Left forelimb (tissue), 1 donor: ENCODE data around the gene CLP1.
"Not testable (repeated sequence)": the region's sequence is repeated elsewhere in the genome, so short reads cannot be mapped to it uniquely, and the experiment has no call there.

Experiments
- DNase-seq: peaks from one replicate; pipeline ENCODE4 v3.0.0-alpha.2; 2018; ENCODE audit warnings: low spot score

Gene CLP1

DNA sequence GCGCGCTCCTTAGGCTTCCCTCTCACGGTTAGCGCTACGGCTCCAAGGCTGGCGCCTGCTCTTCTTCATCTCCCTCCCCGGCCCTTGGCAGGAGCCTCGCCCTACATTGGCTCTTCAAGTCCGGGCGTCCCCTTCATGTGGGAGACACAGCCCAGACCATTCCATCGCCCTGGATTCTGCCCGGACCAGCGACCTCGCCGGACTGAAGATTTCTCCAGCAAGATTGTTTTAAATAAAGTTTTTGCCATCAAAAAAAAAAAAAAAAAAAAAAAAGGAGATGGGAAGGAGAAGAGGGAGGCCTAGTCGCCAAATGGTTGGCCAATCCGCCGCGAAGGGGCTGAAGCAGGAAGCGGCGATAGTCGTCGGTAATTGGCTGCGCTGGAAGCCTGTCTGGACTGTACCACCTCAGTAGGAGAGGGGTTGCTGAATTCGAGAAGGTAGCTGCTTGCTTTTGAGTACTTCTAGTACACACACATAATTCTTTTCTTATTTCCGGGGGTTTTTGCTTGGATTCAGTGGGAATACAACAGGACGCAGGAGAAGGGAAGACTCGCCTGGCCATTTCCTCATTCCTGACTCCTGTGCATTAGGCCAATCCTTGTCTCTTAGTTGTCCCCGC lies 9.7 kb downstream of the CLP1 start:
- DNase-seq = peak; percentile 93

DNA sequence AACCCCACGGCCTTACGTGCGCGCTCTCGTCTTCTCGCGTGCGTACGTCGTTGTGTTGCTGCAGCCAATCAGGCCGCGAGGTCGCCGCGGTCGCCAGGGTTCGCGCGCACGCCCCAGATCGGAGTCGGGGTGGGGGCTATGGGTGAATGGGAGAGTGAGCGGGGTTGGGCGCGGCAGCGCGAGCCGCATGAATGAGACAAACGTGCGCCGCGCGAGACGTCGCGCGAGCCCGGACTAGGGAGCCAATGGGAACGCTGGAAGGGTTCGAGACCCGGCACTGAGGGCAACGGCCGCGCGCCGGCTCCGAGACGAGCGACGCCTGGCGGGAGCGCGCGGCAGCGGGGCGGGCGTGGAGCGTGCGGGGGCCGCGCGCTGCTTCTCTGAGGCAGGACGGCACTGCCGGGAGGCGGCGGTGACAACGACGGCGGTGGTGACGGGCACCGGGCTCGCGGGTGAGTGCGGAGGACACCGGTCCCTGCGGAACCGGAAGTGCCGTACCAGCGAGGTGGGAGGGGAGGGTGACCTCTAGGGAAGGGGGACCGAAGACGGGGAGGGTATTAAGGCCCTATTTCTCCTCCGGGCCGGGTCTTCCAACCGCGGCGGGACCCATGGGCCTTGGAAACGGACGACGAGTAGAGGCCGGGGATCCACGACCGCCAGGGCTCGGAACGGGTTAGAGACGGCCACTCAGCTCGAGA lies 10.3 kb downstream of the CLP1 start, which contains the start of gene ZDHHC5:
Gene ZDHHC5, plus strand, starts transcription at position 379 of the 698 bp plus-strand sequence. CDS start 4,977 bp downstream, outside the sequence.
- peak; percentile 100 for DNase-seq

DNA sequence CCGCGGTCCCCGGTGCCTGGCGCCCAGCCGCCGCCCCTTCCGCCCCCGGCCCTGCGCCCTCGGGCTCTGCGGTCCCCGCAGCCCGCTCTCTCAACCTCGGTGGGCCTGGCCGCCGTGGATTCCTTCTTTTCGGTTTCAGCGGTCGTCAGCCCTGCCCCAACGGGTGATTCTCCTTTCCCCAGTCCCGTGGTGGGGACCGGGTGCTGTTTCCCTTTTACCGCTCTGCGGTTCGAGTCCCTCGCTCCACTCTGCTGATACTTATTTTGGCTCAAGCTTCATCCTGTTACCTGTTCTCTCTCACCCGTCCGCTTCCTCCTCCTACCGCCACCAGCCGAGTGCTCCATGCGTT lies 10.8 kb downstream of the CLP1 start:
- no peak for DNase-seq

DNA sequence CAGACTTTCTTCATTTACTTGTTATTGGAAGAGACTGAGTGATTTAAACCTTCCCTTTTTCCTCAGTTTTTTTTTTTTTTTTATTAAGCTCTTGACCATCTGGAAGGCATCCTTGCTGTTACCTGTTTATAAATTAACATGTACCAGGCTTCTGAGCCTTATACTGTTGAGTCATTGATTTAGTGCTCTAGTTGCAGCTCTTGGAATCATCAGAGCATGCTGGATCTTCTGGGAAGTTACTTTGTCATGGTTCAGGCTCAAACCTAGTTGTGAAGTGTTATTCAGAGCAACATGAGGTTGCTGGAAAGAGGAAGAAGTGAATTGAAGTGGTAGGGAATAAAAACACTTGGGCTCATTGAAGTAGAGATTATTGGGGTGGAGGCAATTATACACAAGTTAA lies 16.7 kb downstream of the CLP1 start:
- no peak for DNase-seq

DNA sequence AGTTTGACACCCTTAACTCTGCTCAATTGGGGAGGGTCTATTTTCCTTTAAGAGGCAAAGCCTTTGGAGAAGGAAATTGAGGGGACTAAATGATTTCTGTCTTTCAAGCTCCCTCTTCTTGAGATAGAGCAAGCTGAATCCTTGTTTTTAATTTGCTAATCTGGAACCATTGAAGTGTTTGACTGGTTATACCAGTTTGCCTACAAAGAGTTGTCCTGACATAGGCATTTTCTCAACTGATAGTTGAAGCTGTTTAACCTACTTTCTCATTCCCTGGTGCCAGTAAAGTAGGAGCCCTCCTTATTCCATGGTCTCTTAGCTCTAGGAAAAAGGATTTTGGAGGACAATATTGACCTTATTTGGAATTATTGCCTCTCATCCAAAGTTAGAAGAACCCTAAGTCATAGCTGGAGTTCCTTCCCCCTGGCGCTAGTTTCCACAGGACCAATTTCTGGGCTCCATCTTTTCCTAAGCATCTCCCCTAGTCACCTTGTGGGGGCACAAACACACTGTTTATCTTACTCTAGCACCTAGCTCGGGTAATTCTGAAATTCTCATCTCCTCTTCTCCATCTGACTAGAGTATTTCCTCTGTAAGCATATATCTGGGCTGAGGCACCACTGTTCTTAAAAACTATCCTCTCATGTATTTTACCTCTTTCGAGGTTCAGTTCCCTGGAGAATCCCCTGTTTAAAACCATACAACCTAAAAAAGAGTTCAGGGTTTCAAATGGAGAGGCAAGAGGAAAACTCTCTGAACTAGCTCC lies 17.8 kb downstream of the CLP1 start:
- no peak for DNase-seq

DNA sequence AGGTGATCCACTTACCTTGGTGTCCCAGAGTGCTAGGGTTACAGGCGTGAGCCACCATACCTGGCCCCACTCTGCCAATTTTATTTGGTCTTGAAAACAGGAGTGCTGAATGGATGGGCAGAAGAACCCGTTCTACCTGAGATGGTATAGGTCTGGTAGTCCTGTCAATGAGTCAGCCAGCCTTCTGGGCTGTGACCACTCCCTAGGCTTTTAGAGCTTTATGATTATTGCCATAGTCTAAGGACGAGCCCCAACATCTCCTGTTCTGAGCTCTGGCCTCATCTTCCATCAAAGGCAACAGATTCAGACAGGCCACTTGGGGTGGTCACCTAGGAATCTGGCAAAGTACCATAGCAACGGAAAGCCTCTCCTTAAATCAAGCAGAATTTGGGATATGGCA lies 21.8 kb downstream of the CLP1 start:
- no peak for DNase-seq

DNA sequence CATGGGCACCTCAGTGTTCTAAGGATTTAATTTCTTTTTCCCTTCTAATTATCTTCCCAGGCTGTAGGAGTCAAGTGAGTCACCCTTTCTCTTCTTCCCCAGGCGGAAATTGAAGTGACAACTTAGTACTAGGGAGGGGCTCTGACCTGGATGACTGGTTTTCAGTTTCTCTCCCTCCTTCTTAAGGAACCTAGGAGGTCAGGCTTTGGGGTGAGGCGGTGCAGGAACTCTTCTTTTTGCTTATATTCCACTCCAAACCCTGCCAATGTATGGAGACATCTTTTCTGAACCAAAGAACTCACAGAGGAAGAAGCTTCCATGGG lies 23.0 kb downstream of the CLP1 start:
- no peak for DNase-seq

DNA sequence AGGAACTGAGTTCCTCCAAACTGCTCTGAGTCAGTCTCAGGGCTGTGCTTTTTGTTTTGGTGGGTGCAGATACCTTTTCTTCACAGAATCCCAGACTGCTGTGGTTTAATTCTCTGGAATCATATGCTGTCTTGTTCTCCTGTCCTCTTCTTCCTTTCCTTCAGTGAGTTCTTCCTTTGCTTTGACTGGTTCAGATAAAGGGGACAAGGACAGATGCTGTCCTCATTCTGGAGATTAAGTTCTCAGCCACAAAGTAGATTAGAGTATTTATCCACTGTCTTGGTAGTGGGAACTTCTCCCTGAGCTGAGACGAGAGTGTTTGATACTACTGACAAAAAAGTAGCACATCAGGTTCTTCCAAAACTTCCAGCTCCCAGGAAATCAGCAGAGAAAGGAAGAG lies 23.6 kb downstream of the CLP1 start:
- no peak for DNase-seq

DNA sequence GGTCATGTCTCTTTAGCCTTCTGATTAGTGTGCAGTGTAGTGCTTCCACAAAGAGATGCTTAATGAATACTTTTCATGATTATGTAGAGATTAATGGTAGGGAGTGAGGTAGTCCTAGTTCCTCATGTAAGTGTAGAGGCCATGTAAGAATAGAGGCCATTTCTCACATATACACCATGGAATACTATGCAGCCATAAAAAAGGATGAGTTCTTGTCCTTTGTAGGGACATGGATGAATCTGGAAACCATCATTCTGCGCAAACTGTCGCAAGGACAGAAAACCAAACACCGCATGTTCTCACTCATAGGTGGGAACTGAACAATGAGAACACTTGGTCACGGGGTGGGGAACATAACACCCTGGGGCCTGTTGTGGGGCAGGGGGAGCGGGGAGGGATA lies 32.9 kb downstream of the CLP1 start:
- DNase-seq = not testable (repeated sequence)

DNA sequence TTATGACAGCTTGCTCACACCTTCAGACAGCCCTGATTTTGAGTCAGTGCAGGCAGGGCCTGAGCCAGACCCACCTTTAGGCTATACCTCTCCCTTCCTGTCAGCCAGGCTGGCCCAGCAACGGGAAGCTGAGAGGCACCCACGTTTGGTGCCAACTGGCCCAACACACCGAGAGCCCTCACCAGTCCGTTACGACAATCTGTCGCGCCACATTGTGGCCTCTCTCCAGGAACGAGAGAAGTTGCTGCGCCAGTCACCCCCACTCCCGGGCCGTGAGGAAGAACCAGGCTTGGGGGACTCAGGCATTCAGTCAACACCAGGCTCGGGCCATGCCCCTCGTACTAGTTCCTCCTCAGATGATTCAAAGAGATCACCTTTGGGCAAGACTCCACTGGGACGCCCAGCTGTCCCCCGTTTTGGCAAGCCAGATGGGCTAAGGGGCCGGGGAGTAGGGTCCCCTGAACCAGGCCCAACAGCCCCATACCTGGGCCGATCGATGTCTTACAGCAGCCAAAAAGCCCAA lies 41.3 kb downstream of the CLP1 start:
- no peak for DNase-seq

DNA sequence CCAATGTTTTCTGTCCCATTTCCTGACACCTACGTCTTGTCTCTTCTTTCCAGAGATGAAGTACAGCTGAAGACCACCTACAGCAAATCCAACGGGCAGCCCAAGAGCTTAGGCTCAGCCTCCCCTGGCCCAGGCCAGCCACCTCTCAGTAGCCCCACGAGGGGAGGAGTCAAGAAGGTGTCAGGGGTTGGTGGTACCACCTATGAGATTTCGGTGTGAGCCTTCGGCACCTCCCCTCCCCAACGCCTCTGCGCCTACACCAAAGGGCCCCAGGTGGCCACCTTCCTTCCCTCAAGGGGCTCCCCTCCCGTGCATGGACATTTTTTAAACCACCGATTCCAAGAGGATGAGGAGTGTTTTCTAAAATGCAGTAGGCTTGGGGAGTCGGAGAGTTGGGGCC lies 42.3 kb downstream of the CLP1 start:
- no peak for DNase-seq

DNA sequence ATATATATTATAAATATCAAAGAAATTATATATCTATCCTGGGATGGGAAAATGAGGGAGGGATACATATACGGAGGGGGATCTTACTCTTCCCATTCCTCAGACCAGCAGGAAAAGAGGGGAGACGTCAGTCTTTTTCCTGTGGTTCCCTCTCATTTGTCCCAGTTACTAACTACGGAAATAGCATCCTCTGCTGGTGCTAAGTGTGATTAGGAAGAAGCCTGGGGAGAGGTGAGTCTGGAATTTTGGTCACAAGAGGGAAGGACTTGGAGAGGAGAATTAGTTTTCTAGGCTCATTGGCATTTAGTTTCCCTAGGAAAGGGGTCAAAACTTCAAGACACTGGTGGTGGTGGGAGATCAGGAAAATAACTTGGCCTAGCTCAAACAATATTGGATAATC lies 42.9 kb downstream of the CLP1 start:
- no peak for DNase-seq

DNA sequence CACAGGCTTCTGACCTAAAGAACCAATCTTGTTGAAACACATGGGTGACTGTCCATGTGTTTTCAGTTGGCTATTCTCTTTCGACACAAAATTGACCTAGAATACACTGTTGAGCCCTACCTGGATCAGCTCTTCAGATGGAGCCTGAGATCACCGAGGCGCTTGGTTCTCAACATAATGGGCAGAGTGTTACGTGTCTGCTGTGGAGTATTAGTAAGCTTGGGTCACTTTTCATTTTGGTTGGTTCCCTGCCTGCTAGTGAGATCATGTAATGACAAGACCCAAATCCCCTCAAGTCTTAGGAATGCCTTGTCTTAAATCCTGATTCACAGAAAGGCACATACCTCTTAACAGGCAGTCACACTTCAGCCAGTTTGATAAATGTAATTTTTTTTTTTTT lies 45.8 kb downstream of the CLP1 start:
- no peak for DNase-seq

DNA sequence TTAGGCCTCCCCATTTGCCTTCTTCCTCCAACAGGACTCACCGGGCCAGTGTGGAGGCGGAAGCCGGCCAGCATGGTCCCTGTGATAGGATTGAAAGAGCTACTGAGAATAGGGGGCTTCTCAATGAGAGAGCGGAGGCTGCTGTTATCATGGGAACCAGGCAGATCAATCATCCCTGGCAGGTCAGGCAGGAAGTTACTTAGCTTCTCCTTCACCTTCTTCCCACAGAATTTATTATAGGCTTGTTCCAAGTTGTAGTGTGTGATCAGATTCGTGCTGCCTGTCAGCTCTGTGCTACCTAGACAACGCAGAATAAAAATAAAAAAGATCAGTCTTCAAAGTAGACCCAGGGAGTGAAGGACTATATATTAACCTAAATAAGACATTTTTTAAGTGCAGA lies 47.4 kb downstream of the CLP1 start:
- DNase-seq = no peak

DNA sequence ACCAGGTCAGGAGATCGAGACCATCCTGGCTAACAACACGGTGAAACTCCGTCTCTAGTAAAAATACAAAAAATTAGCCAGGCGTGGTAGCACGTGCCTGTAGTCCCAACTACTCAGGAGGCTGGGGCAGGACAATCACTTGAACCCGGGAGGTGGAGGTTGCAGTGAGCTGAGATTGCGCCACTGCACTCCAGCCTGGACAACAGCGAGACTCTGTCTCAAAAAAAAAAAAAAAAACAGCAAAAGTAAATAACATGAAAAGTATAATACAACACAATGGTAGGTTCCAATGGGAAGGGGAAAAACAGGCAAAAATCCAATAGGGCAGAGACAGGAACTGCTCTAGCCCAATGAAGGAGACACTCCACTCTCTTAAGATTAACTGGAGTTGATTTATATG lies 47.9 kb downstream of the CLP1 start:
- not testable (repeated sequence) for DNase-seq

DNA sequence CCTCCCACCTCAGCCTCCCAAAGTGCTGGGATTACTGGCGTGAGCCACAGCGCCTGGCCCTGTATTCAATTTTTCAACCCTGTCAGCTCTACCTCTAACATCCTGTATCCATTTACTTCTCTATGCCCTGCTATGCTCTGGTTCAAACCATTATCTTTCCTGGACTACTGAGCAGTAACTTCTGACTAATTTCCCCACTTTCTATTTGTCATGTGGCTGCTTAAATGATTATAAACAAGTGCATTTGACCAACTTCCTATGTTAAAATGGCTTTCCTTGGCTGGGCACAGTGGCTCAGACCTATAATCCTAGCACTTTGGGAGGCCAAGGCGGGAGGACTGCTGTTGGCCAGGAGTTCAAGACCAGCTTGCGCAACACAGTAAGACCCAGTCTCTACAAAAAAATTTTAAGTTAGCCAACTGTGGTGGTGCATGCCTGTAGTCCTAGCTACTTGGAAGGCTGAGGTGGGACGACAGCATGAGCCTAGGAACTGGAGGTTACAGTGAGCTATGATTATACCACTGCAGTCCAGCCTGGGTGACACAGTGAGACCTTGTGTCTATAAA lies 52.3 kb downstream of the CLP1 start:
- no peak for DNase-seq
